Esophagus muscularis mucosa (tissue), 4 donors: ENCODE data around the gene HOXB8. TPM values are rescaled to one million over a fixed set of nuclear protein-coding genes. Genes with fewer than 3 reads are reported as not detected.

Experiments used
- DNase-seq: peaks from one replicate; pipeline ENCODE4 v3.0.0-alpha.2; 2017; ENCODE audit errors: extremely low spot score
- H3K27ac ChIP-seq, 4 donors: fragments of 200-600 bp; sonication (generic); replicated peaks in 1 of 4; 1 replicate in 3 of 4; 2 replicates in 1 of 4; pipeline ENCODE4 v1.5.1; 2016 to 2019; ENCODE audit warnings: mild to moderate bottlenecking in 1 of 4
- H3K27me3 ChIP-seq, 4 donors: fragments of 200-600 bp; sonication (generic); one replicate each; pipeline versions ENCODE4 v1.5.1 to v1.6.0; 2016 to 2019
- H3K36me3 ChIP-seq, 4 donors: fragments of 200-600 bp; sonication (generic); one replicate each; pipeline ENCODE4 v1.5.1; 2016 to 2019
- H3K4me1 ChIP-seq, 4 donors: fragments of 200-600 bp; sonication (generic); one replicate each; pipeline ENCODE4 v1.5.1; 2016 to 2019
- H3K4me3 ChIP-seq, 4 donors: fragments of 200-600 bp; sonication (generic); 1 replicate in 2 of 4; 2 replicates in 2 of 4; pipeline ENCODE4 v1.5.1; 2016 to 2019; ENCODE audit warnings: mild to moderate bottlenecking in 4 of 4, moderate library complexity in 1 of 4
- H3K9me3 ChIP-seq, 4 donors: fragments of 200-600 bp; sonication (generic); 1 replicate in 3 of 4; 2 replicates in 1 of 4; pipeline ENCODE4 v1.5.1; 2016 to 2019
- CTCF ChIP-seq, 3 experiments: fragments of 200-600 bp in 2 of 3; fragments of 450-650 bp in 1 of 3; sonication (generic) in 2 of 3; IDR thresholded peaks; one replicate each; pipeline ENCODE4 v1.5.1; 2017 to 2019; ENCODE audit warnings: antibody characterized with exemption in 3 of 3, mild to moderate bottlenecking in 2 of 3, moderate library complexity in 1 of 3
- EP300 ChIP-seq: sonication (generic); formaldehyde crosslinking; IDR thresholded peaks from one replicate; pipeline ENCODE4 v1.6.1; 2017; ENCODE audit warnings: antibody characterized with exemption
- POLR2A ChIP-seq: fragments of 450-650 bp; IDR thresholded peaks from one replicate; pipeline ENCODE4 v1.6.1; 2017; ENCODE audit warnings: antibody characterized with exemption, moderate library complexity, mild to moderate bottlenecking, low read depth
- POLR2AphosphoS5 ChIP-seq, 2 donors: sonication (generic); formaldehyde crosslinking; IDR thresholded peaks; one replicate each; pipeline ENCODE4 v1.6.1; 2017; ENCODE audit warnings: antibody characterized with exemption in 2 of 2
- WGBS: methylation state at CpG from one replicate; pipeline ENCODE4 v1.1.5; 2018; 5-methylcytosine and 5-hydroxymethylcytosine counted together
- intact Hi-C: fragments of 100-400 bp; cut with DNase I; formaldehyde crosslinking; loops from one replicate; pipeline ENCODE4 v1.15.1; 2023
- total RNA-seq, 4 donors: library from RNA; depleted of rRNA; stranded (reverse); fragments of >200 nt; gene quantifications; one replicate each; pipeline versions ENCODE4 v1.1.0 to v1.2.1, GENCODE V29; 2016

HOXB8 gene
- total RNA-seq, 4 donors from 2014 or later = not detected

GRCh38 chr17:48567646-48568354, 47.3 kb downstream of the HOXB8 start:
- DNase-seq = no peak
- Histone ChIP-seq H3K9me3 (no peaks in the 10 kb centered on the region), H3K27me3 (no peaks in the 10 kb centered on the region), H3K4me1 (peaks cover 55 to 100% (median 98%) of the 10 kb centered on the region in 4 donors), H3K27ac (peak overlapping the region; percentile 91 to 97 (median 96)), H3K36me3 (no peaks in the 10 kb centered on the region), H3K4me3 (peak overlapping the region; percentile 41 to 90 (median 77))
- TF ChIP-seq EP300 (no peak), CTCF (IDR thresholded peaks at IDR 0.05) (no peak), POLR2AphosphoS5 (IDR thresholded peaks at IDR 0.05) (no peak), POLR2A (no peak)
- 43% methylated on average over 2 of the region's 2 CpGs for WGBS
- intact Hi-C loops = no loop called here

GRCh38 chr17:48567209-48567608, 47.9 kb downstream of the HOXB8 start:
- no peak for TF ChIP-seq POLR2AphosphoS5 (IDR thresholded peaks at IDR 0.05)
- no peak for TF ChIP-seq EP300
- no peak for TF ChIP-seq CTCF (IDR thresholded peaks at IDR 0.05)
- TF ChIP-seq POLR2A = no peak
- 53% methylated on average over 6 of the region's 6 CpGs for WGBS
- Histone ChIP-seq H3K36me3 (no peaks in the 10 kb centered on the region), H3K27ac (peak overlapping the region; percentile 91 to 97 (median 96)), H3K9me3 (no peaks in the 10 kb centered on the region), H3K4me1 (peaks cover 58 to 100% (median 98%) of the 10 kb centered on the region in 4 donors), H3K4me3 (peak overlapping the region in 1 of 4 donors; percentile 3), H3K27me3 (no peaks in the 10 kb centered on the region)
- intact Hi-C loops = no loop called here
- DNase-seq = no peak

GRCh38 chr17:48566717-48567116, 48.4 kb downstream of the HOXB8 start:
- H3K9me3 ChIP-seq = no peaks in the 10 kb centered on the region
- 41% methylated on average over 2 of the region's 2 CpGs for WGBS
- H3K36me3 ChIP-seq = no peaks in the 10 kb centered on the region
- no peaks in the 10 kb centered on the region for H3K27me3 ChIP-seq
- peak overlapping the region; percentile 91 to 97 (median 96) for H3K27ac ChIP-seq
- DNase-seq = no peak
- intact Hi-C loops = no loop called here
- H3K4me3 ChIP-seq = no peak overlapping the region
- TF ChIP-seq POLR2A = no peak
- no peak for TF ChIP-seq EP300
- peaks cover 63 to 100% (median 98%) of the 10 kb centered on the region in 4 donors for H3K4me1 ChIP-seq

DNA sequence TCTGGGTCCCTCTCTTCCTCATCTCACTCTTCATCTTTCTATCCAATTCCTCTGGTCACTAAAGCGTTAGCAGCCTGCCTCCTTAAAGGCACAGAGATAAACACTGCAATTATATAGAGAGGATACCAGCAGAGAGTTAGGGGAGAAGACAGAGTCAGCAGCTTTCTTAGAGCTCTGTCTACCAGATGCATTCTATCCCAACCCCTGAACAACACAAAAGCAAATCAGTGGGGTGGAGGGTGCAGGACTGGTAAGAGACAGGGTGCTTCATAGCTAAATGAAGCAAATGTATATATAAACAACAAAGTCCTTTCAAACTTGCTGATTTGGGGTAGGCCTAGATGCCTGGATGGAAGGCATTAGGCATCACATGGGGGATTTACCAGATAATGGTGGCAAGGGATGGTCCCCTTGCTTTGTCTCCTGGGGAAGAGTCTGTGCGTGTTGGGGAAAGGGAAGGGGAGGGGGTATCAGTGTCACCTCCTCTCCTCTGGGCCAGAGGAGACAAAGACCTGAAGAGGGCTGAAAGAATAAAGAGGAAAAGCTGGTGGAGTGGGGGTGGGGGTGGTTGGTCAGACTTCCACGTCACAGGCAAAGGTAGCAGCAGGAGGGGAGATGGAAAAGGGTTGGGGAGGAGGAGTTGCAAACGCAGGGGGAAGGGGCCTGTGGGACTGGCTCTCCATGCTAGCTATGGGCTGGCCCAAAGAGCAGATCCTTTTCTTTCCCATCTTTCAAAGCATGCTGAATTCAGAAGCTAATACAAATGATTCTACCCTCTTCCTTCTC, 49.0 kb downstream of the HOXB8 start:
- Histone ChIP-seq H3K9me3 (no peaks in the 10 kb centered on the region), H3K27me3 (no peaks in the 10 kb centered on the region), H3K36me3 (no peaks in the 10 kb centered on the region), H3K27ac (peak overlapping the region; percentile 91 to 97 (median 96)), H3K4me3 (no peak overlapping the region), H3K4me1 (peaks cover 69 to 100% (median 98%) of the 10 kb centered on the region in 4 donors)
- DNase-seq = no peak
- TF ChIP-seq EP300 (no peak), POLR2AphosphoS5 (IDR thresholded peaks at IDR 0.05) (no peak), CTCF (IDR thresholded peaks at IDR 0.05) (no peak), POLR2A (no peak)
- WGBS = 58% methylated on average over 4 of the region's 4 CpGs
- intact Hi-C loops = no loop called here

DNA sequence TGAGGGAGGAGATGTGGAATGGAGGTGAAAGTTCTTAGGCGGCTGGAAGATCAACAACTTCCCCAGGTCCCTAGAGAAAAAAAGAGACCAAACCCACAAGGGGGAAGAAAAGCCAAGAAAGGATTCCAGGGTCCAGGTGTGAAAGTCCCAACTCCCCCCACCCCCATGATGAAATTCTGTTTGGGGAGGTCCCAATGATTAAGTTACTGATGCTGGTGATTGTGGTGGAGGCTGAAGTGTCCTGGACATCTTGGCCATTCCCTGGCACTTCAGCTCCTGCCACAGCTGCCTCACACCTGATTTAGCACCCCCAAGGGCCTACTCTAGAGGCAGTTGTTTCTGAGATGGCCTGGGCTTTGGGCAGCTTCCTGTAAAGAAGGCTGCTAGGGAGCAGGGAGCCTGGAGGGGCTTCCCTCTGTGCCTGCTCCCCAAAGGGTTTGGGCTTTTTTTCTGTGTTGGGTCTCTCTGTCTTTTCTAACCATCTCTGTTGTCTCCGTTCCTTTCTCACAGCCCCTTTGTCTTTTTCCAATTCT, 50.0 kb downstream of the HOXB8 start:
- H3K36me3 ChIP-seq = no peaks in the 10 kb centered on the region
- H3K27ac ChIP-seq = peak overlapping the region; percentile 91 to 97 (median 96)
- TF ChIP-seq POLR2AphosphoS5 (IDR thresholded peaks at IDR 0.05) = no peak
- no peak for TF ChIP-seq EP300
- TF ChIP-seq CTCF (IDR thresholded peaks at IDR 0.05) = no peak
- TF ChIP-seq POLR2A = no peak
- H3K4me3 ChIP-seq = peak overlapping the region; percentile 59 to 76 (median 65)
- no peaks in the 10 kb centered on the region for H3K9me3 ChIP-seq
- H3K27me3 ChIP-seq = no peaks in the 10 kb centered on the region
- 58% methylated on average over 2 of the region's 2 CpGs for WGBS
- intact Hi-C loops = no loop called here
- DNase-seq = no peak
- peaks cover 64 to 100% (median 98%) of the 10 kb centered on the region in 4 donors for H3K4me1 ChIP-seq
